Gastroesophageal sphincter (tissue), 3 donors: Measurements from ENCODE around the gene WDR54.
A peak's percentile ranks its signal among the peaks of the same experiment; 100 is the strongest.

Experiments used
- CTCF ChIP-seq, 4 experiments: fragments of 200-600 bp in 2 of 4; fragments of 450-650 bp in 2 of 4; sonication (generic) in 1 of 4; IDR thresholded peaks; one replicate each; pipeline ENCODE4 v1.5.1; 2017 to 2019; ENCODE audit warnings: antibody characterized with exemption in 4 of 4, mild to moderate bottlenecking in 2 of 4, moderate library complexity in 2 of 4
- EP300 ChIP-seq: sonication (generic); formaldehyde crosslinking; IDR thresholded peaks from one replicate; pipeline ENCODE4 v1.6.1; 2017; ENCODE audit warnings: antibody characterized with exemption, mild to moderate bottlenecking
- POLR2A ChIP-seq, 2 donors: fragments of 450-650 bp; IDR thresholded peaks; one replicate each; pipeline ENCODE4 v1.6.1; 2017; ENCODE audit warnings: antibody characterized with exemption in 2 of 2, mild to moderate bottlenecking in 2 of 2, moderate library complexity in 1 of 2
- POLR2AphosphoS5 ChIP-seq: sonication (generic); formaldehyde crosslinking; IDR thresholded peaks from one replicate; pipeline ENCODE4 v1.6.1; 2017; ENCODE audit warnings: antibody characterized with exemption

- peak in 3 of 4 experiments; percentile 33 to 67 (median 57) for TF ChIP-seq CTCF (IDR thresholded peaks at IDR 0.05)
- TF ChIP-seq POLR2A (IDR thresholded peaks at IDR 0.05) = peak; percentile 22 to 37
- peak; percentile 26 for TF ChIP-seq POLR2AphosphoS5
- no peak for TF ChIP-seq EP300
These were observed 19.0 kb downstream of the WDR54 start for GRCh38 chr2:74440378-74441169.
